Measurements from ENCODE around the gene FGD5. TPM values are rescaled to one million over a fixed set of nuclear protein-coding genes. Genes with fewer than 3 reads are reported as not detected.

Gene FGD5
- total RNA-seq, 1 donor from 2014 or later = 0.05 TPM

- intact Hi-C loops (cut with micrococcal nuclease) = no loop called here
These were observed 9.0 kb downstream of the FGD5 start for GRCh38 chr3:14827776-14828175.

- intact Hi-C loops (cut with micrococcal nuclease) = no loop called here
These were observed 11.0 kb downstream of the FGD5 start for GRCh38 chr3:14829811-14830210.

GRCh38 chr3:14831916-14832450 is 13.2 kb downstream of the FGD5 start:
- intact Hi-C loops (cut with micrococcal nuclease) = no loop called here

GRCh38 chr3:14832975-14833722 is 14.4 kb downstream of the FGD5 start:
- intact Hi-C loops (cut with micrococcal nuclease) = no loop called here

GRCh38 chr3:14834121-14834520 is 15.4 kb downstream of the FGD5 start:
- intact Hi-C loops (cut with micrococcal nuclease) = no loop called here

- intact Hi-C loops (cut with micrococcal nuclease) = no loop called here
These were observed 16.2 kb downstream of the FGD5 start for GRCh38 chr3:14834807-14835466.

GRCh38 chr3:14836049-14836468 is 17.3 kb downstream of the FGD5 start:
- intact Hi-C loops (cut with micrococcal nuclease) = no loop called here

- intact Hi-C loops (cut with micrococcal nuclease) = no loop called here
These were observed 18.6 kb downstream of the FGD5 start for GRCh38 chr3:14837186-14837877.

GRCh38 chr3:14837878-14838258 is 19.1 kb downstream of the FGD5 start:
- intact Hi-C loops (cut with micrococcal nuclease) = no loop called here

GRCh38 chr3:14839236-14839635 is 20.5 kb downstream of the FGD5 start:
- intact Hi-C loops (cut with micrococcal nuclease) = no loop called here

- intact Hi-C loops (cut with micrococcal nuclease) = no loop called here
These were observed 23.1 kb downstream of the FGD5 start for GRCh38 chr3:14841836-14842235.

GRCh38 chr3:14842277-14842676 is 23.5 kb downstream of the FGD5 start:
- intact Hi-C loops (cut with micrococcal nuclease) = no loop called here

GRCh38 chr3:14843321-14843720 is 24.6 kb downstream of the FGD5 start:
- intact Hi-C loops (cut with micrococcal nuclease) = no loop called here

GRCh38 chr3:14844386-14845170 is 25.8 kb downstream of the FGD5 start:
- intact Hi-C loops (cut with micrococcal nuclease) = no loop called here

GRCh38 chr3:14845180-14845579 is 26.4 kb downstream of the FGD5 start:
- intact Hi-C loops (cut with micrococcal nuclease) = no loop called here

GRCh38 chr3:14845826-14846225 is 27.1 kb downstream of the FGD5 start:
- intact Hi-C loops (cut with micrococcal nuclease) = no loop called here

GRCh38 chr3:14846226-14846880 is 27.6 kb downstream of the FGD5 start:
- intact Hi-C loops (cut with micrococcal nuclease) = no loop called here

- intact Hi-C loops (cut with micrococcal nuclease) = no loop called here
These were observed 29.1 kb downstream of the FGD5 start for GRCh38 chr3:14847613-14848541.

GRCh38 chr3:14848906-14849305 is 30.1 kb downstream of the FGD5 start:
- intact Hi-C loops (cut with micrococcal nuclease) = no loop called here
